Naive thymus-derived CD4-positive, alpha-beta T cell (primary cell): ENCODE results near the gene GAA. TPM values are rescaled to one million over a fixed set of nuclear protein-coding genes. Genes with fewer than 3 reads are reported as not detected.

Experiments
- ATAC-seq: fragments of 150-1000 bp; cut with Tn5 transposase; 2 replicates; pipeline ENCODE4 v1.10.0; 2021; ENCODE audit warnings: mild to moderate bottlenecking, moderate library complexity
- CTCF ChIA-PET: fragments of 350-600 bp; sonication (Branson Sonifier 250); formaldehyde crosslinking; loops from one replicate; lab custom pipeline; 2021; ENCODE audit warnings: antibody characterized with exemption; lab: Charles Lee
- POLR2A ChIA-PET: fragments of 350-600 bp; sonication (Branson Sonifier 250); formaldehyde crosslinking; loops from one replicate; lab custom pipeline; 2021; ENCODE audit warnings: antibody characterized with exemption, inconsistent platforms; lab: Charles Lee
- DNase-seq, 9 donors: peaks; one replicate each; pipeline versions ENCODE4 v3.0.0 to v3.0.0-alpha.2; 2020 to 2022; ENCODE audit warnings: mixed read lengths in 1 of 9
- H3K27ac ChIP-seq: one replicate; pipeline ENCODE4 v1.7.0; 2013; ENCODE audit warnings: mild to moderate bottlenecking, low read depth, low read length, moderate library complexity
- H3K27me3 ChIP-seq, 2 donors: one replicate each; pipeline ENCODE4 v1.7.0; 2013; ENCODE audit warnings: low read length in 2 of 2, mild to moderate bottlenecking in 2 of 2, moderate library complexity in 2 of 2; ENCODE audit not compliant: control insufficient read depth in 2 of 2, insufficient read depth in 2 of 2
- H3K36me3 ChIP-seq, 3 experiments: 1 replicate in 2 of 3; 2 replicates in 1 of 3; pipeline ENCODE4 v1.7.0; 2013; ENCODE audit warnings: low read length in 3 of 3, mild to moderate bottlenecking in 3 of 3, moderate library complexity in 1 of 3; ENCODE audit not compliant: insufficient read depth in 3 of 3, control insufficient read depth in 2 of 3
- H3K4me1 ChIP-seq, 2 donors: one replicate each; pipeline ENCODE4 v1.7.0; 2013; ENCODE audit warnings: low read length in 2 of 2, mild to moderate bottlenecking in 2 of 2, moderate library complexity in 1 of 2; ENCODE audit not compliant: control insufficient read depth in 2 of 2, insufficient read depth in 2 of 2
- H3K4me3 ChIP-seq: 2 replicates; pipeline ENCODE4 v1.7.0; 2013; ENCODE audit warnings: mild to moderate bottlenecking, low read length
- H3K9me3 ChIP-seq, 3 experiments: 1 replicate in 2 of 3; 2 replicates in 1 of 3; pipeline ENCODE4 v1.7.0; 2013; ENCODE audit warnings: low read length in 3 of 3; ENCODE audit not compliant: control insufficient read depth in 2 of 3
- H3K27ac Mint-ChIP-seq, 9 donors: one replicate each; pipeline ENCODE4 v1.8.0; 2020 to 2022; ENCODE audit warnings: mixed read lengths in 9 of 9, mild to moderate bottlenecking in 8 of 9, moderate library complexity in 5 of 9, inconsistent platforms in 2 of 9
- H3K27me3 Mint-ChIP-seq, 5 donors: one replicate each; pipeline ENCODE4 v1.8.0; 2021 to 2022; ENCODE audit warnings: mixed read lengths in 5 of 5, mild to moderate bottlenecking in 1 of 5
- H3K36me3 Mint-ChIP-seq, 5 donors: one replicate each; pipeline ENCODE4 v1.8.0; 2020 to 2022; ENCODE audit warnings: mixed read lengths in 5 of 5, mild to moderate bottlenecking in 3 of 5, inconsistent platforms in 1 of 5
- H3K4me1 Mint-ChIP-seq, 7 donors: one replicate each; pipeline ENCODE4 v1.8.0; 2020 to 2022; ENCODE audit warnings: mixed read lengths in 7 of 7, mild to moderate bottlenecking in 3 of 7, inconsistent platforms in 1 of 7
- H3K4me3 Mint-ChIP-seq, 10 donors: one replicate each; pipeline ENCODE4 v1.8.0; 2020 to 2022; ENCODE audit warnings: mild to moderate bottlenecking in 10 of 10, mixed read lengths in 10 of 10, moderate library complexity in 6 of 10, inconsistent platforms in 2 of 10
- H3K9me3 Mint-ChIP-seq, 11 donors: one replicate each; pipeline ENCODE4 v1.8.0; 2020 to 2022; ENCODE audit warnings: mixed read lengths in 11 of 11, mild to moderate bottlenecking in 4 of 11, inconsistent platforms in 1 of 11, moderate library complexity in 1 of 11
- intact Hi-C, 2 donors: fragments of 100-400 bp; cut with micrococcal nuclease; formaldehyde crosslinking; loops; one replicate each; pipeline ENCODE4 v1.15.1; 2023
- polyA plus RNA-seq, 2 donors: library from polyadenylated mRNA; unstranded; fragments of 300-500 nt; fragmentation: Illumina TruSeq; gene quantifications; one replicate each; pipeline ENCODE4 v1.2.3, GENCODE V29; 2021
- total RNA-seq, 6 experiments: library from RNA in 5 of 6; stranded (reverse) in 5 of 6; gene quantifications; 1 replicate in 5 of 6; 2 replicates in 1 of 6; pipeline ENCODE4 v1.2.3 and lab custom pipeline; 2021 to 2026

GAA gene
- total RNA-seq (10 to 100 TPM; 18.5 to 67.8 (median 54.6) TPM), polyA plus RNA-seq (10 to 100 TPM; 12.0 to 15.2 TPM), total RNA-seq (lab: John Stamatoyannopoulos, UW) (46.4 reads per million, percentile 69 among the genes with 10 or more reads in this experiment)

DNA sequence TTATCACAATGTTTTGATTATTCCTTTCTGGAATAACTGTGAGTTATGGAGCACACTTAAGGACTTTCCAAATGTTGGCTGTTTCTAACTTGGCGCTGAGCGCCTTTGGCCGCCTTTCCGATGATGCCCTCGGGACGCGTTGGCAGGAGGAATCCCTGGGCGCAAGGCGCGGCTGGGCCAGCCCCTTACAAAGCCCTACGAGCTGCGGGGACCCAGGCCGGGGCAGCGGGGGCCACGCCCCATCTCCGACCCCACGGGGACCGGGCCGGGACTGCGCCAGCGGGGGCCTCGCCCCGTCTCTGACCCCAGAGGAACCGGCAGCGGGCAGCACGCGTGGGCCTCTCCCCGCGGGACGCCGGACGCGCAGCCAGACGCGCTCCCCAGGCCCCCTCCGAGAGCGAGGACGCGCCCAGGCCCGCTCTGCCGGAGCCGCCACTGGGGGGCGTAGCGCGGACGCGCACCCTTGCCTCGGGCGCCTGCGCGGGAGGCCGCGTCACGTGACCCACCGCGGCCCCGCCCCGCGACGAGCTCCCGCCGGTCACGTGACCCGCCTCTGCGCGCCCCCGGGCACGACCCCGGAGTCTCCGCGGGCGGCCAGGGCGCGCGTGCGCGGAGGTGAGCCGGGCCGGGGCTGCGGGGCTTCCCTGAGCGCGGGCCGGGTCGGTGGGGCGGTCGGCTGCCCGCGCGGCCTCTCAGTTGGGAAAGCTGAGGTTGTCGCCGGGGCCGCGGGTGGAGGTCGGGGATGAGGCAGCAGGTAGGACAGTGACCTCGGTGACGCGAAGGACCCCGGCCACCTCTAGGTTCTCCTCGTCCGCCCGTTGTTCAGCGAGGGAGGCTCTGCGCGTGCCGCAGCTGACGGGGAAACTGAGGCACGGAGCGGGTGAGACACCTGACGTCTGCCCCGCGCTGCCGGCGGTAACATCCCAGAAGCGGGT lies at the start of gene GAA:
GAA (plus strand) TSS at position 571 of the 935 bp plus-strand sequence. CDS start 3,006 bp downstream, outside the sequence.
- H3K9me3 ChIP-seq, result no peaks in the 10 kb centered on the region
- H3K27me3 Mint-ChIP-seq, result peaks cover 0 to 10% (median 0%) of the 10 kb centered on the region in 5 donors
- H3K36me3 ChIP-seq, result peaks cover 0 to 3% (median 0%) of the 10 kb centered on the region in 3 experiments
- peaks cover 20 to 30% (median 27%) of the 10 kb centered on the region in 7 donors for H3K4me1 Mint-ChIP-seq
- H3K9me3 Mint-ChIP-seq, result peaks cover 0 to 5% (median 0%) of the 10 kb centered on the region in 11 donors
- peak within 1 kb of the TSS; percentile 86 for H3K27ac ChIP-seq
- intact Hi-C loops, result loop anchor here (1.0 to 2.0 kb wide), 6 partner anchors 46 to 160 kb away; partner anchors contain the start of genes EIF4A3 (in 2 of the 2), CCDC40 (in 1 of the 2) and RNF213 (in 1 of the 2)
- peak within 1 kb of the TSS; percentile 81 to 93 (median 86) for H3K27ac Mint-ChIP-seq
- H3K27me3 ChIP-seq, result no peaks in the 10 kb centered on the region
- DNase-seq, result peak; percentile 84 to 97 (median 91)
- no peaks in the 10 kb centered on the region for H3K36me3 Mint-ChIP-seq
- ChIA-PET CTCF (interaction anchor here (0.6 to 1.5 kb wide), 9 partner anchors 8 to 817 kb away, joined by 3 to 6 read pairs (median 3); no protein-coding TSS in a partner anchor), POLR2A (interaction anchor here (0.6 to 2.0 kb wide), 11 partner anchors 14 to 916 kb away, joined by 3 to 21 read pairs (median 3); no protein-coding TSS in a partner anchor)
- ATAC-seq, result peak; percentile 97
- H3K4me3 Mint-ChIP-seq, result peak within 1 kb of the TSS; percentile 85 to 93 (median 90)
- peaks cover 10 to 16% of the 10 kb centered on the region in 2 donors for H3K4me1 ChIP-seq
- H3K4me3 ChIP-seq, result peak within 1 kb of the TSS; percentile 79

DNA sequence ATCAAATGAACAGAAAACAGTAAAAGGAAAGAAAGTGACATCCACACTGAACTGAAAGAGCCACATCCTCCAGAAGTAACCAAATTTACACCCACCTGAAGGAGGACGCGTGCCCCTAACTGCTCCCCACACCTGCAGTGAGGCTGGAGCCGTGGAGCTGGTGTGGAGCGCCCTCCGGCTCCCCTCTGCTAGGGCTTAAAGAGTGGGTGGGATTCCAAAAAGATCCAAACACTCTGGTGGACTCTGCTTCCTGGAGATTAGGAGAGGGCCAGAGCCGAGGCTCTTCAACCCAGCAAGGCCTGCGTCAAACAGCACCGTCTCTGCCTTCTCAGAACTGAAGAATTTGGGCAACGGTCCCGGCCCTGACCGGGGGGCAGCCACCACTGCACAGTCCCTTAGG lies 49.7 kb upstream of the GAA start:
- H3K36me3 ChIP-seq, result no peaks in the 10 kb centered on the region
- Mint-ChIP-seq H3K27ac (no peak overlapping the region), H3K27me3 (peaks cover 0 to 10% (median 0%) of the 10 kb centered on the region in 5 donors), H3K4me3 (no peak overlapping the region), H3K9me3 (no peaks in the 10 kb centered on the region), H3K4me1 (no peaks in the 10 kb centered on the region), H3K36me3 (no peaks in the 10 kb centered on the region)
- no peak overlapping the region for H3K4me3 ChIP-seq
- intact Hi-C loops, result no loop called here
- H3K27ac ChIP-seq, result no peak overlapping the region
- ATAC-seq, result no peak
- CTCF ChIA-PET, result no interaction called here
- POLR2A ChIA-PET, result no interaction called here
- DNase-seq, result no peak
- H3K4me1 ChIP-seq, result no peaks in the 10 kb centered on the region
- no peaks in the 10 kb centered on the region for H3K9me3 ChIP-seq
- no peaks in the 10 kb centered on the region for H3K27me3 ChIP-seq

GRCh38 chr17:80053102-80053501 lies 48.3 kb upstream of the GAA start:
- Histone ChIP-seq H3K4me3 (no peak overlapping the region), H3K4me1 (no peaks in the 10 kb centered on the region), H3K27ac (no peak overlapping the region), H3K36me3 (no peaks in the 10 kb centered on the region), H3K27me3 (no peaks in the 10 kb centered on the region), H3K9me3 (no peaks in the 10 kb centered on the region)
- Mint-ChIP-seq H3K9me3 (no peaks in the 10 kb centered on the region), H3K36me3 (no peaks in the 10 kb centered on the region), H3K4me1 (no peaks in the 10 kb centered on the region), H3K27me3 (peaks cover 0 to 10% (median 0%) of the 10 kb centered on the region in 5 donors), H3K27ac (no peak overlapping the region), H3K4me3 (no peak overlapping the region)
- ChIA-PET CTCF (no interaction called here), POLR2A (no interaction called here)
- DNase-seq (no peak), ATAC-seq (no peak)
- intact Hi-C loops, result no loop called here

DNA sequence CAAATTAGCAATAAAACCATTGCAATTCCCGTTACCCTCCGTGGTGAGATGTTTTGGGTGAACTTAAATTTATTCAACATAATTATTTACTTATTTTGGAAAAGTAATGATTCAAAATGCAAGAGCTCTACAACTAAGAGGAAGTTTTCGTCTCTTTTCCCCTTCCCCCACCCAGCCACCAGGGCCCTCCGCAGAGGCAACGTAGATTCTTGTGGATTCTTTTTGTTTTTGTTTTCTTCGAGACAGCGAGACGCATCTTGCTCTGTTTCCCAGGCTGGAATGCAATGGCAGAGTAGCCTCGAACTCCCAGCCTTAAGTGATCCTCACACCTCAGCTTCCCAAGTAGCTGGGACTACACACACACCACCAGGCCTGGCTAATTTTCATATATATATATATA lies 45.8 kb upstream of the GAA start:
- H3K4me3 ChIP-seq, result no peak overlapping the region
- intact Hi-C loops, result no loop called here
- no peaks in the 10 kb centered on the region for H3K9me3 ChIP-seq
- Mint-ChIP-seq H3K4me1 (no peaks in the 10 kb centered on the region), H3K27me3 (peaks cover 0 to 7% (median 0%) of the 10 kb centered on the region in 5 donors), H3K4me3 (no peak overlapping the region), H3K9me3 (no peaks in the 10 kb centered on the region), H3K27ac (no peak overlapping the region), H3K36me3 (no peaks in the 10 kb centered on the region)
- ChIA-PET POLR2A (no interaction called here), CTCF (interaction anchor here (0.6 to 1.3 kb wide), 3 partner anchors 48 to 285 kb away, joined by 3 to 4 read pairs (median 4); no protein-coding TSS in a partner anchor)
- H3K27ac ChIP-seq, result no peak overlapping the region
- no peak for ATAC-seq
- H3K36me3 ChIP-seq, result no peaks in the 10 kb centered on the region
- H3K4me1 ChIP-seq, result no peaks in the 10 kb centered on the region
- no peak for DNase-seq
- no peaks in the 10 kb centered on the region for H3K27me3 ChIP-seq

- Histone ChIP-seq H3K4me3 (no peak overlapping the region), H3K9me3 (no peaks in the 10 kb centered on the region), H3K27me3 (no peaks in the 10 kb centered on the region), H3K36me3 (no peaks in the 10 kb centered on the region), H3K27ac (no peak overlapping the region), H3K4me1 (no peaks in the 10 kb centered on the region)
- H3K36me3 Mint-ChIP-seq, result no peaks in the 10 kb centered on the region
- intact Hi-C loops, result no loop called here
- no peak overlapping the region for H3K27ac Mint-ChIP-seq
- H3K4me3 Mint-ChIP-seq, result no peak overlapping the region
- H3K9me3 Mint-ChIP-seq, result no peaks in the 10 kb centered on the region
- no peak for DNase-seq
- CTCF ChIA-PET, result no interaction called here
- H3K4me1 Mint-ChIP-seq, result no peaks in the 10 kb centered on the region
- POLR2A ChIA-PET, result no interaction called here
- no peak for ATAC-seq
- H3K27me3 Mint-ChIP-seq, result peaks cover 0 to 7% (median 0%) of the 10 kb centered on the region in 5 donors
These were observed 42.9 kb upstream of the GAA start for GRCh38 chr17:80058311-80058955.

- Mint-ChIP-seq H3K4me1 (peaks cover 0 to 3% (median 0%) of the 10 kb centered on the region in 7 donors), H3K4me3 (no peak overlapping the region), H3K27ac (no peak overlapping the region), H3K27me3 (peaks cover 0 to 2% (median 0%) of the 10 kb centered on the region in 5 donors), H3K9me3 (no peaks in the 10 kb centered on the region), H3K36me3 (no peaks in the 10 kb centered on the region)
- H3K27ac ChIP-seq, result no peak overlapping the region
- DNase-seq (no peak), ATAC-seq (no peak)
- no peaks in the 10 kb centered on the region for H3K9me3 ChIP-seq
- no peaks in the 10 kb centered on the region for H3K36me3 ChIP-seq
- no peaks in the 10 kb centered on the region for H3K27me3 ChIP-seq
- intact Hi-C loops, result no loop called here
- CTCF ChIA-PET, result no interaction called here
- no peaks in the 10 kb centered on the region for H3K4me1 ChIP-seq
- H3K4me3 ChIP-seq, result no peak overlapping the region
- POLR2A ChIA-PET, result no interaction called here
These were observed 40.7 kb upstream of the GAA start for GRCh38 chr17:80060644-80061043.
